ENCODE measurements around the gene BNC2.

- TF ChIP-seq CTCF (IDR thresholded peaks at IDR 0.05; ENCODE audit: insufficient read depth, low read depth, low read length) (no peak), EZH2 (IDR thresholded peaks at IDR 0.05; ENCODE audit: insufficient read depth, low read length) (no peak)
These were observed 261.6 kb downstream of the BNC2 start for GRCh38 chr9:16608906-16609305.

All from astrocyte (in vitro differentiated cells and primary cell).